K562 (cell line): ENCODE data around the gene NQO2. TPM values are rescaled to one million over a fixed set of nuclear protein-coding genes. Genes with fewer than 3 reads are reported as not detected.

Source experiments
- ATAC-seq: fragments of 200-7000 bp; cut with Tn5 transposase; 3 replicates; pipeline ENCODE4 v1.9.1; 2020; ENCODE audit warnings: moderate library complexity
- BruUV-seq: library from RNA; stranded (reverse); fragments of 400-500 nt; replicated peaks from 2 replicates; lab custom pipeline; 2021; lab: Mats Ljungman, UMichigan
- CTCF ChIA-PET: fragments of 300-600 bp; formaldehyde crosslinking; extraction: SDS; loops from one replicate; lab custom pipeline; 2021; ENCODE audit warnings: low intra/inter-chr PET ratio; lab: Yijun Ruan, JAX
- POLR2A ChIA-PET: fragments of 300-600, 350-650 bp; sonication (Branson Sonifier 250); formaldehyde crosslinking; extraction: SDS; loops from one replicate; lab custom pipeline; 2021; ENCODE audit warnings: antibody characterized with exemption, inconsistent platforms; lab: Yijun Ruan, JAX
- DNase-seq, 4 experiments: peaks; one replicate each; pipeline versions ENCODE4 v3.0.0 to v3.0.0-alpha.2; 2011 to 2018; ENCODE audit warnings: low spot score in 3 of 4, mixed read lengths in 3 of 4; ENCODE audit errors: extremely low read depth in 1 of 4
- FAIRE-seq: peaks from 2 replicates; lab custom pipeline; 2011; peaks lifted over from hg19 to GRCh38; lab: Jason Lieb, UNC
- H2AFZ ChIP-seq: 2 replicates; pipeline ENCODE4 v1.6.0; 2011; ENCODE audit warnings: low read depth, low read length, control low read depth, inconsistent platforms
- H3K27ac ChIP-seq: fragments of 200-600 bp; 3 replicates; pipeline ENCODE4 v1.8.0; 2011; ENCODE audit warnings: low read depth, mild to moderate bottlenecking, control low read depth, inconsistent platforms, low read length, moderate library complexity, mixed read lengths; ENCODE audit errors: extremely low read depth
- H3K27me3 ChIP-seq, 2 experiments: fragments of 300-600 bp in 1 of 2; 2 replicates in 1 of 2; 3 replicates in 1 of 2; pipeline versions ENCODE4 v1.6.0 to v1.8.0; 2011; ENCODE audit warnings: inconsistent platforms in 2 of 2, low read length in 2 of 2, mild to moderate bottlenecking in 1 of 2, mixed read lengths in 1 of 2, moderate library complexity in 1 of 2; ENCODE audit not compliant: control insufficient read depth in 2 of 2, insufficient read depth in 2 of 2
- H3K36me3 ChIP-seq: fragments of 300-600 bp; 3 replicates; pipeline ENCODE4 v1.8.0; 2011; ENCODE audit warnings: mild to moderate bottlenecking, low read length, inconsistent platforms; ENCODE audit not compliant: control insufficient read depth, insufficient read depth
- H3K4me1 ChIP-seq, 2 experiments: fragments of 200-600 bp in 1 of 2; replicated peaks in 1 of 2; 2 replicates in 1 of 2; 3 replicates in 1 of 2; pipeline versions ENCODE4 v1.5.1 to v1.8.0; 2011; ENCODE audit warnings: inconsistent platforms in 2 of 2, low read length in 2 of 2, mild to moderate bottlenecking in 1 of 2, mixed read lengths in 1 of 2, moderate library complexity in 1 of 2; ENCODE audit not compliant: control insufficient read depth in 2 of 2, insufficient read depth in 2 of 2
- H3K4me2 ChIP-seq: 2 replicates; pipeline ENCODE4 v1.6.1; 2011; ENCODE audit warnings: low read length, control low read depth, inconsistent platforms, mixed read lengths; ENCODE audit not compliant: insufficient read depth
- H3K4me3 ChIP-seq: fragments of 200-600 bp; sonication (generic), shearing (Covaris generic); 2 replicates; pipeline ENCODE4 v1.5.1; 2016; ENCODE audit warnings: control low read depth, inconsistent platforms
- H3K79me2 ChIP-seq: fragments of 200-600 bp; 3 replicates; pipeline ENCODE4 v1.8.0; 2011; ENCODE audit warnings: low read length, inconsistent platforms; ENCODE audit not compliant: control insufficient read depth, insufficient read depth
- H3K9ac ChIP-seq, 2 experiments: 2 replicates each; pipeline versions ENCODE4 v1.6.0 to v1.6.1; 2011; ENCODE audit warnings: low read depth in 2 of 2, low read length in 2 of 2, control low read depth in 1 of 2, inconsistent platforms in 1 of 2, mild to moderate bottlenecking in 1 of 2, mixed read lengths in 1 of 2; ENCODE audit not compliant: insufficient read depth in 1 of 2
- H3K9me1 ChIP-seq: one replicate; pipeline ENCODE4 v1.6.0; 2011; ENCODE audit warnings: inconsistent platforms, mild to moderate bottlenecking, low read length, moderate library complexity; ENCODE audit not compliant: control insufficient read depth, insufficient read depth
- H3K9me3 ChIP-seq: replicated peaks from 2 replicates; pipeline ENCODE4 v1.5.1; 2011; ENCODE audit warnings: low read depth, low read length, inconsistent platforms; ENCODE audit not compliant: control insufficient read depth, insufficient read depth
- H4K20me1 ChIP-seq: replicated peaks from 2 replicates; pipeline ENCODE4 v1.6.1; 2011; ENCODE audit warnings: low read length, inconsistent platforms, mixed read lengths; ENCODE audit not compliant: control insufficient read depth, insufficient read depth
- BRF1 ChIP-seq: IDR thresholded peaks from 3 replicates; pipeline ENCODE4 v1.6.1; 2011; ENCODE audit warnings: borderline replicate concordance, mild to moderate bottlenecking; ENCODE audit not compliant: insufficient read length; ENCODE audit errors: extremely low read depth
- CBX3 ChIP-seq, 2 experiments: IDR thresholded peaks; 1 replicate in 1 of 2; 2 replicates in 1 of 2; pipeline ENCODE4 v1.6.1; 2012; ENCODE audit warnings: inconsistent platforms in 2 of 2, low read length in 2 of 2, borderline replicate concordance in 1 of 2, control low read depth in 1 of 2
- E2F8 ChIP-seq: fragments of 450-650 bp; IDR thresholded peaks from 2 replicates; pipeline ENCODE4 v1.7.1; 2018; ENCODE audit warnings: mild to moderate bottlenecking, low read depth; ENCODE audit not compliant: partially characterized antibody
- ESRRA ChIP-seq: fragments of 450-650 bp; IDR thresholded peaks from 2 replicates; pipeline ENCODE4 v1.6.1; 2014; ENCODE audit warnings: low read depth, mild to moderate bottlenecking, moderate library complexity, borderline replicate concordance
- MITF ChIP-seq: IDR thresholded peaks from 2 replicates; pipeline ENCODE4 v1.6.1; 2014; ENCODE audit warnings: antibody characterized with exemption
- NFIC ChIP-seq: fragments of 450-650 bp; IDR thresholded peaks from 2 replicates; pipeline ENCODE4 v1.6.1; 2017; ENCODE audit warnings: mild to moderate bottlenecking, inconsistent platforms
- NONO ChIP-seq, 2 experiments: fragments of 200-400 bp in 1 of 2; fragments of 450-650 bp in 1 of 2; formaldehyde crosslinking in 1 of 2; IDR thresholded peaks; 2 replicates each; pipeline ENCODE4 v1.6.1; 2017; ENCODE audit warnings: low read depth in 2 of 2, mild to moderate bottlenecking in 2 of 2, moderate library complexity in 2 of 2, low read length in 1 of 2
- SNRNP70 ChIP-seq: fragments of 200-400 bp; formaldehyde crosslinking; optimal IDR thresholded peaks from 2 replicates; pipeline ENCODE3; 2017; ENCODE audit warnings: low read depth, low read length
- STAG1 ChIP-seq: sonication (generic); formaldehyde crosslinking; IDR thresholded peaks from 2 replicates; pipeline ENCODE4 v1.5.0; 2020; ENCODE audit warnings: missing genetic modification reagents, borderline replicate concordance
- ZBTB43 ChIP-seq: sonication (generic); formaldehyde crosslinking; IDR thresholded peaks from 2 replicates; pipeline ENCODE4 v1.8.0; 2023; ENCODE audit warnings: mild to moderate bottlenecking, missing genetic modification reagents
- ZNF41 ChIP-seq: fragments of 250-450 bp; sonication (Bioruptor Pico); conservative IDR thresholded peaks from 2 replicates; pipeline ENCODE4 v1.4.0; 2020; ENCODE audit warnings: mild to moderate bottlenecking
- ZNF589 ChIP-seq: fragments of 200-800 bp; sonication (Bioruptor generic); IDR thresholded peaks from 2 replicates; pipeline ENCODE4 v1.6.1; 2016; ENCODE audit warnings: low read depth, missing genetic modification characterization, missing compliant biosample characterization
- WGBS: fragments of 100-300 bp; shearing (Covaris generic); methylation state at CpG from one replicate; pipeline ENCODE4 v1.1.6; 2016; ENCODE audit warnings: low coverage, mixed read lengths; ENCODE audit not compliant: insufficient coverage; ENCODE audit errors: missing lambda C conversion rate; 5-methylcytosine and 5-hydroxymethylcytosine counted together
- in situ Hi-C: fragments of 300-500 bp; cut with MboI; formaldehyde crosslinking; loops from 4 replicates; pipeline ENCODE4 v1.15.0; 2018; ENCODE audit warnings: inconsistent platforms, mixed read lengths
- intact Hi-C: fragments of 100-400 bp; cut with micrococcal nuclease; formaldehyde crosslinking; loops from 2 replicates; pipeline ENCODE4 v1.14.2; 2022
- polyA plus RNA-seq, 8 experiments: library from polyadenylated mRNA; depleted of rRNA in 4 of 8; stranded (reverse) in 5 of 8; unstranded in 3 of 8; fragments of >200 nt; fragmentation: Nextera tagmentation in 2 of 8; fragmentation: Illumina TruSeq in 1 of 8; extraction: Ambion mirVana in 2 of 8; extraction: Trizol in 1 of 8; gene quantifications; 2 replicates each; pipeline versions ENCODE4 v1.2.1 to v1.2.3, GENCODE V29; 2011 to 2014; ENCODE audit warnings: inconsistent platforms in 1 of 8, missing spikeins in 1 of 8
- total RNA-seq, 7 experiments: library from RNA; depleted of rRNA in 6 of 7; stranded (reverse); fragments of >200 nt in 6 of 7; fragmentation: Illumina TruSeq in 2 of 7; extraction: Trizol in 2 of 7; gene quantifications; 2 replicates each; pipeline versions ENCODE4 v1.2.1 to v1.2.3, GENCODE V29; 2011 to 2021; ENCODE audit warnings: low replicate concordance in 1 of 7

Gene NQO2
- total and polyA plus RNA-seq, 9 of the 15 experiments (the other 6 are each of a cell fraction or from before 2014, with no cell fraction given), result 54.6 to 214 (median 116) TPM

- Histone ChIP-seq H3K27me3 (no peaks in the 10 kb centered on the region), H3K27ac (no peak overlapping the region), H3K9me1 (no peaks in the 10 kb centered on the region), H3K4me3 (no peak overlapping the region), H3K36me3 (no peaks in the 10 kb centered on the region), H2AFZ (no peak overlapping the region), H3K4me2 (no peak overlapping the region), H3K9ac (no peak overlapping the region), H3K79me2 (no peaks in the 10 kb centered on the region), H4K20me1 (no peaks in the 10 kb centered on the region), H3K9me3 (peaks cover 18% of the 10 kb centered on the region), H3K4me1 (no peaks in the 10 kb centered on the region; a peak in 1 of 5 replicates)
- in situ Hi-C loops (no loop called here), intact Hi-C loops (no loop called here)
- no peak for DNase-seq
- no peak for ATAC-seq
- ChIA-PET CTCF (no interaction called here), POLR2A (interaction anchor here (0.9 to 3.3 kb wide), 6 partner anchors 9 to 38 kb away, joined by 3 to 50 read pairs (median 9); no protein-coding TSS in a partner anchor)
- 44% methylated on average over 3 of the region's 3 CpGs for WGBS
- FAIRE-seq, result no peak
- no TSS peak for BruUV-seq
- no peak for TF ChIP-seq STAG1 (CRISPR knock-in tag)
- TF ChIP-seq E2F8, result no peak
- TF ChIP-seq NFIC, result peak; percentile 91
- no peak for TF ChIP-seq SNRNP70
- 0 out of 3 replicates have a peak, but pooled peaks of 1 of the 2 experiments have one; percentile 23 for TF ChIP-seq CBX3 (IDR thresholded peaks at IDR 0.05; ENCODE audit: borderline replicate concordance in 1 of 2, low read length in 2 of 2)
- no peak for TF ChIP-seq ZNF589 (CRISPR knock-in tag)
- TF ChIP-seq NONO (IDR thresholded peaks at IDR 0.05; ENCODE audit: low read depth in 2 of 2, low read length in 1 of 2), result no peak
- no peak for TF ChIP-seq MITF
- no peak for TF ChIP-seq ZNF41 (CRISPR knock-in tag)
- no peak for TF ChIP-seq ESRRA
- TF ChIP-seq ZBTB43 (CRISPR knock-in tag), result no peak
- no peak for TF ChIP-seq BRF1
Observed at GRCh38 chr6:3039384-3039783, 39.7 kb downstream of the NQO2 start.
